Astrocyte (in vitro differentiated cells and primary cell): ENCODE results near the gene MPEG1.

Source experiments
- CTCF ChIP-seq: IDR thresholded peaks from 2 replicates; pipeline ENCODE4 v1.5.1; 2011; ENCODE audit warnings: low read depth, mild to moderate bottlenecking, inconsistent platforms, low read length, moderate library complexity; ENCODE audit not compliant: insufficient read depth
- EZH2 ChIP-seq: IDR thresholded peaks from 2 replicates; pipeline ENCODE4 v1.6.1; 2012; ENCODE audit warnings: mild to moderate bottlenecking, low read length, inconsistent platforms; ENCODE audit not compliant: insufficient read depth

- TF ChIP-seq CTCF (no peak), EZH2 (no peak)
These were observed 17.1 kb downstream of the MPEG1 start for GRCh38 chr11:59195586-59195985.
